Peyer's patch (tissue), 4 donors: ENCODE data around the gene OR2G3. TPM values are rescaled to one million over a fixed set of nuclear protein-coding genes. Genes with fewer than 3 reads are reported as not detected.

Source experiments
- DNase-seq, 3 donors: peaks; one replicate each; pipeline ENCODE4 v3.0.0-alpha.2; 2017 to 2019
- H3K27ac ChIP-seq, 4 donors: fragments of 200-600 bp; sonication (generic); one replicate each; pipeline ENCODE4 v1.5.1; 2016 to 2019
- H3K27me3 ChIP-seq, 2 donors: fragments of 200-600 bp; sonication (generic); one replicate each; pipeline ENCODE4 v1.5.1; 2019
- H3K36me3 ChIP-seq, 3 donors: fragments of 200-600 bp; sonication (generic); one replicate each; pipeline ENCODE4 v1.5.1; 2016 to 2019
- H3K4me1 ChIP-seq, 4 donors: fragments of 200-600 bp; sonication (generic); one replicate each; pipeline ENCODE4 v1.5.1; 2016 to 2019
- H3K4me3 ChIP-seq, 4 donors: fragments of 200-600 bp; sonication (generic); 1 replicate in 3 of 4; 2 replicates in 1 of 4; pipeline ENCODE4 v1.5.1; 2016 to 2019; ENCODE audit warnings: mild to moderate bottlenecking in 1 of 4
- H3K9me3 ChIP-seq, 4 donors: fragments of 200-600 bp; sonication (generic); one replicate each; pipeline ENCODE4 v1.5.1; 2016 to 2019; ENCODE audit warnings: mild to moderate bottlenecking in 1 of 4
- POLR2A ChIP-seq, 2 donors: fragments of 450-650 bp; IDR thresholded peaks; one replicate each; pipeline ENCODE4 v1.5.1; 2017; ENCODE audit warnings: antibody characterized with exemption in 2 of 2, mild to moderate bottlenecking in 2 of 2, moderate library complexity in 2 of 2
- total RNA-seq, 4 donors: library from RNA; depleted of rRNA; stranded (reverse); fragments of >200 nt; gene quantifications; one replicate each; pipeline ENCODE4 v1.1.0, GENCODE V29; 2016
- TF ChIP-seq, protein P1 (sequence below), 6 experiments: fragments of 450-650 bp in 4 of 6; fragments of 200-600 bp in 2 of 6; sonication (generic) in 1 of 6; IDR thresholded peaks; one replicate each; pipeline ENCODE4 v1.5.1; 2017 to 2019; ENCODE audit warnings: antibody characterized with exemption in 6 of 6, mild to moderate bottlenecking in 3 of 6, moderate library complexity in 1 of 6

Gene OR2G3
- not detected for total RNA-seq

DNA sequence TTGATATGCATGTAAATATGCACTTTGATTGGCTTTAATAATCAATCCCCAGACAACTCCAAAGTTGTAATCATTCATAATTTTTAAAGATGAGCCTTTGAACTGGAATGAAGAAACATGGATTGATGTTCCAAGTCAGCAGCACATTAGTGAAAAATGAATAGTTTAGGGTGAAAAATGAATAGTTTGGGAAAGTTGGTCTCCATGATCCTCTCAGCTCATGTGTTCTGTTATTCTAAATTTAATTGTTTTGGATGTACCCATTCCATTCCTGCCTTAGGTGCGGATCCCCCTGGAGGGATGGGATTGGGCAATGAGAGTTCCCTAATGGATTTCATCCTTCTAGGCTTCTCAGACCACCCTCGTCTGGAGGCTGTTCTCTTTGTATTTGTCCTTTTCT is at the start of gene OR2G3:
OR2G3 (plus strand) TSS at position 301 of the 400 bp plus-strand sequence; CDS start at position 301, 0 bp downstream.
- no peak for DNase-seq
- H3K27me3 ChIP-seq: no peaks in the 10 kb centered on the region
- H3K4me1 ChIP-seq: no peaks in the 10 kb centered on the region
- no peak within 1 kb of the TSS for H3K27ac ChIP-seq
- no peaks in the 10 kb centered on the region for H3K36me3 ChIP-seq
- H3K4me3 ChIP-seq: no peak within 1 kb of the TSS
- H3K9me3 ChIP-seq: no peaks in the 10 kb centered on the region
- no peak for TF ChIP-seq POLR2A (IDR thresholded peaks at IDR 0.05)
- TF ChIP-seq, protein P1, sequence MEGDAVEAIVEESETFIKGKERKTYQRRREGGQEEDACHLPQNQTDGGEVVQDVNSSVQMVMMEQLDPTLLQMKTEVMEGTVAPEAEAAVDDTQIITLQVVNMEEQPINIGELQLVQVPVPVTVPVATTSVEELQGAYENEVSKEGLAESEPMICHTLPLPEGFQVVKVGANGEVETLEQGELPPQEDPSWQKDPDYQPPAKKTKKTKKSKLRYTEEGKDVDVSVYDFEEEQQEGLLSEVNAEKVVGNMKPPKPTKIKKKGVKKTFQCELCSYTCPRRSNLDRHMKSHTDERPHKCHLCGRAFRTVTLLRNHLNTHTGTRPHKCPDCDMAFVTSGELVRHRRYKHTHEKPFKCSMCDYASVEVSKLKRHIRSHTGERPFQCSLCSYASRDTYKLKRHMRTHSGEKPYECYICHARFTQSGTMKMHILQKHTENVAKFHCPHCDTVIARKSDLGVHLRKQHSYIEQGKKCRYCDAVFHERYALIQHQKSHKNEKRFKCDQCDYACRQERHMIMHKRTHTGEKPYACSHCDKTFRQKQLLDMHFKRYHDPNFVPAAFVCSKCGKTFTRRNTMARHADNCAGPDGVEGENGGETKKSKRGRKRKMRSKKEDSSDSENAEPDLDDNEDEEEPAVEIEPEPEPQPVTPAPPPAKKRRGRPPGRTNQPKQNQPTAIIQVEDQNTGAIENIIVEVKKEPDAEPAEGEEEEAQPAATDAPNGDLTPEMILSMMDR (IDR thresholded peaks at IDR 0.05): no peak

DNA sequence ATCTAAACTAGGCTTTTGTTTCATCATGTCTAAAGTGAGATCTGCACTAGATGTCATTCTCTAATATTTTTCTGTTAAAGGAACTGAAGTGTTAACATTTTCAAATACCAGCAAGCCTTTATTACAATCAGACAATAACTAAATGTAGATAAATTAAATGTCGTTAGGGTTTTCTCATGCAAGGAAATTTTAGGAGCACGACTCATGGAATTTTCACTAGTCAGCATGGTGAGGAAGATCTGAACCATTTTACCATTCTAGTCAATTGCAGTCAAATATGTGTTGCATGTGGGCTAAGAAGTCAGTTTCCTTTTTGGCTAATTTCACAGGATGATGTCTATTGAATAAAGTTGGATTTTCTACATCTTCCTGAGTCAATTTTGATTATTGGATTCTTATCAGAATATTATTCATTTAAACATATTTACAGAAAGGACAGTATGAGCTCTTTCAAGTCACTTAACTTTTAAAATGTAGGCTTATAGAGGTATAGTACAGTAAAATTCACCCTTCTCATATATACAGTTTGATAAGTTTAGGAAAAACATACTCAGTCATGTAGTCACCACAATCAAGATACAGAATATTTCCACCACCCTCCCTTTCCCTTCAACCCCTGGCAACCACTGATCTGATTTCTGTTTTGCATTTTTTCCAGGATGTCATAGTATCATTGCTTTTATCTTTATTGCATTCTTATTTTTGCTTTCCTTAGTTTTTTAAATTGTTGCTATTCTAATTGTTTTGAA is 47.3 kb upstream of the OR2G3 start:
- H3K27me3 ChIP-seq: no peaks in the 10 kb centered on the region
- H3K36me3 ChIP-seq: no peaks in the 10 kb centered on the region
- no peak overlapping the region for H3K27ac ChIP-seq
- no peaks in the 10 kb centered on the region for H3K4me1 ChIP-seq
- TF ChIP-seq POLR2A (IDR thresholded peaks at IDR 0.05): no peak
- TF ChIP-seq, protein P1 (IDR thresholded peaks at IDR 0.05): no peak
- H3K9me3 ChIP-seq: no peaks in the 10 kb centered on the region
- no peak overlapping the region for H3K4me3 ChIP-seq
- no peak for DNase-seq

DNA sequence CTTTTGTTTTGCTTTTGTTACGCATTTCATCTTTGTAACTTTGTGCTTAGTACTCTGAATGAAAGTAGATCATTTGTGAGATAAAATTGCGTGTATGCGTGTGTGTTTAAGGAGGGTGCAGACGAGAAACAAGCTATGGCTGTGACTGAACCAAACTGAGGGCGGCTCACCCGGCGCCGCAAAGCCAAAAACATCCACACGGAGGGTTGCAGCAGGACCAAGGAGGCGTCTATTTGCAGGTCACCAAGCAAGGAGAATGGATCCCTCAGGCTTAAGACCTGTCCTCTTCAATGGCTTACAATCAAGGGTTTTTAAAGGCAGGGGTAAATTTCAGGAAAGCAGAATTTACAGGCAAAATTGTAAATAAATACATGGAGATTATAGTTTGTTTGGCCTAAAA is 43.7 kb upstream of the OR2G3 start:
- H3K36me3 ChIP-seq: no peaks in the 10 kb centered on the region
- TF ChIP-seq, protein P1 (IDR thresholded peaks at IDR 0.05): no peak
- no peak for TF ChIP-seq POLR2A (IDR thresholded peaks at IDR 0.05)
- H3K4me1 ChIP-seq: no peaks in the 10 kb centered on the region
- H3K27ac ChIP-seq: no peak overlapping the region
- no peak overlapping the region for H3K4me3 ChIP-seq
- H3K9me3 ChIP-seq: no peaks in the 10 kb centered on the region
- H3K27me3 ChIP-seq: no peaks in the 10 kb centered on the region
- DNase-seq: no peak

DNA sequence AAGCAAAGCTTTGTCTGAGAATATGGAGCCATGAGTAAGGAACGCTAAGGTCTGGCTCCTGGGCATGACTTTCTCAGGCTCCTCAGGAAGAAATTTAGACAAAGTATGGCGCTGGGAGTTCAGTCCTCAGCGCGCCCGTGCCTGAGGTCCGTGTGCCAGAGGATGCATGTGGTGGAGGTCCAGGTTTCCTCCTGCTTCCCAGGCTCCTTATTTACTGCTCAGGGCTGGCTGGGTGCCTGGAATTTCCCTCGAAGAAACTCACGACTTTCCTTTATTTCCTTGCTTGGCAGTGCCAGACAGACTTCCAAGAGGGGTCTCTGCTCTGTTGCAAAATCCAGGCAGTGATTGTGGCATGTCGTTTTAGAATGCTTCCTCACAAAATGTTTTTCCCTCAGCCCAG is 43.2 kb upstream of the OR2G3 start:
- Histone ChIP-seq H3K27ac (no peak overlapping the region), H3K9me3 (no peaks in the 10 kb centered on the region), H3K4me3 (no peak overlapping the region), H3K36me3 (no peaks in the 10 kb centered on the region), H3K4me1 (no peaks in the 10 kb centered on the region), H3K27me3 (no peaks in the 10 kb centered on the region)
- TF ChIP-seq, protein P1 (IDR thresholded peaks at IDR 0.05): no peak
- no peak for TF ChIP-seq POLR2A (IDR thresholded peaks at IDR 0.05)
- DNase-seq: no peak

DNA sequence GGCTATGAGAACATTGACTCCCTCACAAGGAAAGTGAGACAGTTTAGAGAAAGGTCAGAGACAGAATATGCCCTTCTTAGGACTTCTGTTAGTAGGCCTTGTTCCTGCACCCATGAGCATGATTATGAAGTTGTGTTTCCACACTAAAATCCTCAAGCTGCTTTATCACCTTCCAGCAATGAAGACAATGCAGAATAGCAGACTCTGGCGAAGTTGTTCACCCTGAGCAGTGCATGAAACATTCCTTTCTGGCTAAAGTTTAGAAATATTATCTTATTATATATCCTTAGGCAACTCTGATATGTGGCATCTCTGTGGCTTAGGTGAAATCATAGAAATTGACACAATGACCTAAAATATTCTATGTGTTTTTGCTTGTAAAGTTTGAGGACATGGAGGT is 31.1 kb upstream of the OR2G3 start:
- Histone ChIP-seq H3K27ac (no peak overlapping the region), H3K9me3 (peaks cover 0 to 3% (median 0%) of the 10 kb centered on the region in 4 donors), H3K4me1 (no peaks in the 10 kb centered on the region), H3K36me3 (no peaks in the 10 kb centered on the region), H3K4me3 (no peak overlapping the region), H3K27me3 (no peaks in the 10 kb centered on the region)
- TF ChIP-seq, protein P1 (IDR thresholded peaks at IDR 0.05): no peak
- no peak for TF ChIP-seq POLR2A (IDR thresholded peaks at IDR 0.05)
- DNase-seq: no peak
